GM19438 (cell line): Measurements from ENCODE around the gene DEFB132.
"Not testable (repeated sequence)": the region's sequence is repeated elsewhere in the genome, so short reads cannot be mapped to it uniquely, and the experiment has no call there.

Source experiments
- ATAC-seq: cut with Tn5 transposase; IDR thresholded peaks from one replicate; pipeline ENCODE4 v1.9.1; 2021; ENCODE audit warnings: low read depth; ENCODE audit not compliant: unreplicated experiment

DEFB132 gene, protein sequence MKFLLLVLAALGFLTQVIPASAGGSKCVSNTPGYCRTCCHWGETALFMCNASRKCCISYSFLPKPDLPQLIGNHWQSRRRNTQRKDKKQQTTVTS

GRCh38 chr20:257419-257818 lies at the start of gene DEFB132:
Gene DEFB132, plus strand, starts transcription at chr20:257724. Its CDS starts 55 bp downstream, at chr20:257779.
- no peak for ATAC-seq

GRCh38 chr20:208942-209566 lies 48.5 kb upstream of the DEFB132 start:
- ATAC-seq = no peak

GRCh38 chr20:210809-211502 lies 46.6 kb upstream of the DEFB132 start:
- ATAC-seq = no peak

DNA sequence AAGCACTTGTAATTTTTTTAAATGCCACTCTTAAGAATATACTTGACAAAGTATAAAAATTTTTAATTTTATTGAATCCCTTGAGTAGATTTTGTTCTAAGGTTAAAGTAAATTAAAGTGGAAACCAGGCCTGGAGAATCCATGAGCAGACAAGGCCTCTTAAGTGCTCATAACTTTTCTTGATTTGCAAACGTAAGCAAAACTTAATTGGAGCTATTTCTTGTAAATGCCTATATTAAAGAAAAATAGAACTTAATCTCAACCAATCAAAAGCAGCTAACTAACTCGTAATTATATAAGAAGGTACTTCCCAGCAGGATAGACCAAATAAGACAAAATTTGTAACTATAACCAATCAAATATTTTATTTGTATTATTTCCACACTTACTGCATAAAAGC lies 43.1 kb upstream of the DEFB132 start:
- no peak for ATAC-seq

- ATAC-seq = no peak
Observed at GRCh38 chr20:215796-216195, 41.7 kb upstream of the DEFB132 start.

- ATAC-seq = no peak
Observed at GRCh38 chr20:217266-217665, 40.3 kb upstream of the DEFB132 start.

DNA sequence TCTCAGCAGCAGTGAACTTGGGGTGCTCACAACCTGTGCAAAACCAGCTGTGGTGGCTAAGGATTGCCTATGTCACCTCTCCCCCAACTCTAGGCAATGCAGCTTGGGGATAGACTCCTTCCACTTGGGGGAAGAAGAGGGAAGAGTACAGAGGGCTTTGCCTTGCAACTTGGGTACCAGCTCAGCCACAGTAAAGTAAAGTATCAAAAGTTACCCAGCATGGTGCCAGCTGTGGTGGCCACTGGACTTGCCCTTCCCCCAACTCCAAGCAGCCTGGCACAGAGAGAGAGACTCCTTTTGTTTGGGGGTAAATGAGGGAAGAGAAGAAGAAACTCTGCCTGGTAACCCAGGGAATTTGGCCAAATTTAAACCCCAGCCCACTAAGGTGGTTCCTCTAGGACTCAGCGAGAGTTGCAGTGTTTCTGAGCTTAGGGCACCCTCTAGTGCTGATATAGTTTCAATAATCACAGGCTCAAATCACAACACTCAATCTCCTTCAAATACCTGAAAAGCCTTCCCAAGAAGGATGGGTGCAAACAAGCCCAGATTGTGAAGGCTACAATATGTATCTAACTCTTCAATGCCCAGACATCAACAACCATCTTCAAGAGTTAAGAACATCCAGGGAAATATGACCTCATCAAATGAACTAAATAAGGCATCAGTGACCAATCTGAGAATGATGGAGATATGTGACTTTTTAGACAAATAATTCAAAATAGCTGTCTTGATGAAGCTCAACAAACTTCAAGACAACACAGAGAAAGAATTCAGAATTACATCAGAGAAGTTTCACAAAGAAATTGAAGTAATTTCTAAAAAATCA lies 38.0 kb upstream of the DEFB132 start:
- no peak for ATAC-seq

- no peak for ATAC-seq
Observed at GRCh38 chr20:221258-221830, 36.2 kb upstream of the DEFB132 start.

DNA sequence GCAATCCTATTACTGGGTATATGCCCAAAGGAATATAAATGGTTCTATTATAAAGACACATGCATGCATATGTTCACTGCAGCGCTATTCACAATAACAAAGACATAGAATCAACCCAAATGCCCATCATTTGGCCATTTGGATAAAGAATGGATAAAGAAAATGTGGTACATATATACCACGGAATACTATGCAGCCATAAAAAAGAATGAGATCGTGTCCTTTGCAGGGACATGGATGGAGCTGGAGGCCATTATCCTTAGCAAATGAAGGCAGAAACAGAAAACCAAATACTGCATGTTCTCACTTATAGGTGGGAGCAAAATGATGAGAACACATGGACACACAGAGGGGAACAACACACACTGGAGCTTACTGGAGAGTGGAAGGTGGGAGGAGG lies 31.6 kb upstream of the DEFB132 start:
- not testable (repeated sequence) for ATAC-seq

GRCh38 chr20:226958-227357 lies 30.6 kb upstream of the DEFB132 start, which contains the start of gene DEFB129:
Gene DEFB129, plus strand, starts transcription at chr20:227258. Its CDS starts 31 bp downstream, at chr20:227289.
- no peak for ATAC-seq

GRCh38 chr20:227439-228105 lies 30.0 kb upstream of the DEFB132 start:
- ATAC-seq = no peak

- no peak for ATAC-seq
Observed at GRCh38 chr20:235891-236290, 21.6 kb upstream of the DEFB132 start.

- no peak for ATAC-seq
Observed at GRCh38 chr20:237489-237888, 20.0 kb upstream of the DEFB132 start.

DNA sequence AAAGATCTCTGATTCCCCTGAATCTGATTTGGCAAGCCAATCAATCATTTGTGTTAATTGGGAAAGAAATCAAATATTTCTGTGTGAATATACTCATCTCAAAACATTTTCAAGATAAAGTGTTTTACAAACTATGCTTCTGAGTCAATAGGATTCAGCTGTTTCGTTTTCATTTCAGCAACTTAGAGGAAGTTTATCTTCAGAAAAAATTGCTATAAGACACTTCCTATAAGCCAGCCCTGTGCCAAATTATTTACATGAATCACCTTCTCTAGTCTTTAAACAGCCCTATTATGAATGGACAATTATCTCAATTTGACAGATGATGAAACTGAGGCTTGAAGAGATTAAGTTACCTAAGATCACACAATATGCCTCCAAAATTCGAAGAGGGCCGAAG lies 19.6 kb upstream of the DEFB132 start:
- no peak for ATAC-seq

DNA sequence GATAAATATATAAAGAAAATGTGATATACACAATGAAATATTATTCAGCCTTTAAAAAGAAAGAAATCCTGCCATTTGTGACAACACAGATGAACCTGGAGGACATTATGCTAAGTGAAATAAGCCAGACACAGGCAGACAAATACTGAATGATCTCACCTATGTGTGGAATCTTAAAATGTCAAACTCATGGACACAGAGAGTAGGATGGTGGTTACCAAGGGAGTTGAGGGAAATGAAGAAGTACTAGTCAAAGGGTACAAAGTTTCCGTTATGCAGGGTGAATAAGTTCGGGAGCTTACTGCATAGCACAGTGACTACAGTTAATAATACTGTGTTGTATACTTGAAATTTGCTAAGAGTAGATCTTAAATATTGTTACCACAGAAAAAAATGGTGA lies 14.6 kb upstream of the DEFB132 start:
- ATAC-seq = no peak

DNA sequence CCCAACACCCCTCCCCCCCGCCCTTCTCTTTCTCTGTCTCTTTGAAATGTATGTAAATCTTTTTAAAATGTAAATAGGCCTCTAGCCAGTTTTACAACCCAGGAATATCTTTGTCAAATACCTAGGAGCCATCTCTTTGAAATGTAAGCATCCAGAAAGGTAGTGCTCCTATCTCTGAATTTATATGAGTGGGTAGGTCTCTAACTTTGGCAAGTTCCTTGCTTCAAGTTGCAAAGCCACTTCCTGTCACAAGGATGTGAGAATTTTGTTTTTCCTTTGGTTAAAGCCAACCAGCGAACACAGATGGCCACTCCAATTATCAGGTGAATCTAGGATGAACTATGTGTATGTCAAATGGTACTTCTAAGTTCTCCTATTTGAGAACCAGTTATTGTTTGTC lies 6.2 kb upstream of the DEFB132 start:
- no peak for ATAC-seq

- no peak for ATAC-seq
Observed at GRCh38 chr20:252801-253200, 4.7 kb upstream of the DEFB132 start.

DNA sequence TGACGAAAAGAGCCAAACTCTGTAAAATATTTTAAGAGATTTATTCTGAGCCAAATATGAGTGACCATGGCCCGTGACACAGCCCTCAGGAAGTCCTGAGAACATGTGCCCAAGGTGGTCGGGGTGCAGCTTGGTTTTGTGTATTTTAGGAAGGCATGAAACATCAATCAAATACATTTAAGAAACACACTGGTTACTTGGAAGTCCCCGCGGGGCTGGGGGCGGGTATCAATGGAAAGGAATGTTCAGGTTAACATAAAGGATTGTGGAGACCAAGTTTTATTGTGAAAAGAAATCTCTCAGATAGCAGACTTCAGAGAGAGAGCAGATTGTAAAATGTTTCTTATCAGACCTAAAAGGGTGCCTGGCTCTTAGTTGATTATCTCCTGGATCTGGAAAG lies 4.1 kb upstream of the DEFB132 start:
- ATAC-seq = not testable (repeated sequence)

DNA sequence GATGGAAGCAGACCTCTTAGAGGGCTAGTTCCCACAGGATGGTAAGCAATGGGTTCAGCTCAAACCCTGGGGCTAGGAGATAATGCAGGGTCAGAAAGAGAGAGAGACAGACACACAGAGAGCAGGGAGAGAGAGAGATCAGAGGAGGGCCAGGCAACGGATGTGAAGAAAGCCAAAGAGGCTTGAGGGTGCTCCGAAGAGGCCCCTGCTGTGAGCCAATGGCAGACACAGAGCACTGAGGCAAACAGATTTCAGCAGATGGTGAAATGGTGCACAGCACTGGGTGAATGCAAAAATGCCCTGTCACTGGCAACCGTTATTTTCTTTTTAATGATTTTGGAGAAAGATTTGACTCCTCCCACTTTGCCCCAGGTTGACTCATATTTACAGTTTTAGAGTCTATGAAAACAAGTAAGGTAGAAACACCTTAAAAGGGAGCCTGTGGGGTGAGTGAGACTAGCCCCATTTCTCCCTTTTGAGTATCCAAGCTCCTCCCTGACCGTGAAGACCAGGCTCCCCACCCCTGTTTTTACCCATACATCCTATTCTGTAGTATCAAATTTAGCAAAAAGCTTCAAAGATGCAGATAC lies 840 bp downstream of the DEFB132 start:
- no peak for ATAC-seq

- ATAC-seq = no peak
Observed at GRCh38 chr20:258963-259362, 1.4 kb downstream of the DEFB132 start.
